ENCODE data around the gene TMEM89.

TMEM89 gene

GRCh38 chr3:48641396-48641795 lies 19.8 kb upstream of the TMEM89 start:
- no peak for DNase-seq

- DNase-seq: no peak
Observed at GRCh38 chr3:48639944-48640606, 18.5 kb upstream of the TMEM89 start.

- no peak for DNase-seq
Observed at GRCh38 chr3:48637305-48637704, 15.7 kb upstream of the TMEM89 start.

GRCh38 chr3:48636149-48636655 lies 14.6 kb upstream of the TMEM89 start:
- no peak for DNase-seq

- DNase-seq: peak; percentile 94
Observed at GRCh38 chr3:48635222-48636021, 13.9 kb upstream of the TMEM89 start, which contains the start of gene SLC26A6. TSS of gene SLC26A6 (minus strand) at chr3:48635461. CDS start at chr3:48635393, 68 bp downstream.

GRCh38 chr3:48634661-48635221 lies 13.2 kb upstream of the TMEM89 start:
- DNase-seq: peak; percentile 32

GRCh38 chr3:48633743-48634142 lies 12.2 kb upstream of the TMEM89 start:
- no peak for DNase-seq

- DNase-seq: no peak
Observed at GRCh38 chr3:48633256-48633655, 11.7 kb upstream of the TMEM89 start.

- no peak for DNase-seq
Observed at GRCh38 chr3:48631516-48632448, 10.2 kb upstream of the TMEM89 start.

- no peak for DNase-seq
Observed at GRCh38 chr3:48630833-48631232, 9.3 kb upstream of the TMEM89 start.

GRCh38 chr3:48630407-48630806 lies 8.8 kb upstream of the TMEM89 start:
- no peak for DNase-seq

GRCh38 chr3:48629894-48630293 lies 8.3 kb upstream of the TMEM89 start:
- DNase-seq: no peak

GRCh38 chr3:48628277-48629017 lies 6.9 kb upstream of the TMEM89 start:
- DNase-seq: no peak

GRCh38 chr3:48625600-48625999 lies 4.0 kb upstream of the TMEM89 start:
- no peak for DNase-seq

GRCh38 chr3:48624767-48625166 lies 3.2 kb upstream of the TMEM89 start:
- no peak for DNase-seq

GRCh38 chr3:48623851-48624547 lies 2.4 kb upstream of the TMEM89 start:
- no peak for DNase-seq

GRCh38 chr3:48619541-48620524 lies 1.7 kb downstream of the TMEM89 start:
- no peak for DNase-seq

GRCh38 chr3:48617559-48617958 lies 4.0 kb downstream of the TMEM89 start:
- DNase-seq: no peak

GRCh38 chr3:48614044-48614443 lies 7.5 kb downstream of the TMEM89 start:
- DNase-seq: peak; percentile 29

GRCh38 chr3:48612309-48612708 lies 9.3 kb downstream of the TMEM89 start:
- DNase-seq: no peak

Data from NCI-H226 (cell line).